ENCODE data around the gene KAT5.

DNA sequence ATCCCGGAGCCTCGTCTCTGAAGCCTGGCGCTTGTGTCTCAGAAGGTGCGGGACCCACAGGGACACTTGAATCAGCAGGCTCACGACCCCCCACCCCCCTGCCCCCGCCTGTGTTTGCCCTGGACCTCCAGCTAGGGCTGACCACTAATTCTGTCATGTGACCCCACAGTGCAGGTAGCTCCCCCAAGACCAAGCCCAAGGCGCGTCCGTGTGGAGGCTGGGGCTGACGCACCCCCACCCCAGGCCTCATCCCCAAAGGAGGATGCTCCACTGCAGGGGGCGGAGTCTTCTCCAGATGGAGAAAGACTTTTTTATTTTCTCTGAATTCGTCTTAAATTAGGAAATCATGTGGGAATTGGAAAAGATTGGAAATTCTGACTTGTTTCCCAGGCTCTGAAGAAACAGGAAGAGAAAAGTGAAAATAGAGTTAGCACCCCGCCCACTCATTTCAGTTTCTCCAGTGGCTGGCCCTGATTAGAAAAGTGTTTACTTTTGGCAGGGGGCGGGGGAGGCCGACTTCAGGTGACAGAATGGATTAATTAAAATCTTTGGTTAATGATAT is 48.3 kb upstream of the KAT5 start:
- TF ChIP-seq, protein P1, sequence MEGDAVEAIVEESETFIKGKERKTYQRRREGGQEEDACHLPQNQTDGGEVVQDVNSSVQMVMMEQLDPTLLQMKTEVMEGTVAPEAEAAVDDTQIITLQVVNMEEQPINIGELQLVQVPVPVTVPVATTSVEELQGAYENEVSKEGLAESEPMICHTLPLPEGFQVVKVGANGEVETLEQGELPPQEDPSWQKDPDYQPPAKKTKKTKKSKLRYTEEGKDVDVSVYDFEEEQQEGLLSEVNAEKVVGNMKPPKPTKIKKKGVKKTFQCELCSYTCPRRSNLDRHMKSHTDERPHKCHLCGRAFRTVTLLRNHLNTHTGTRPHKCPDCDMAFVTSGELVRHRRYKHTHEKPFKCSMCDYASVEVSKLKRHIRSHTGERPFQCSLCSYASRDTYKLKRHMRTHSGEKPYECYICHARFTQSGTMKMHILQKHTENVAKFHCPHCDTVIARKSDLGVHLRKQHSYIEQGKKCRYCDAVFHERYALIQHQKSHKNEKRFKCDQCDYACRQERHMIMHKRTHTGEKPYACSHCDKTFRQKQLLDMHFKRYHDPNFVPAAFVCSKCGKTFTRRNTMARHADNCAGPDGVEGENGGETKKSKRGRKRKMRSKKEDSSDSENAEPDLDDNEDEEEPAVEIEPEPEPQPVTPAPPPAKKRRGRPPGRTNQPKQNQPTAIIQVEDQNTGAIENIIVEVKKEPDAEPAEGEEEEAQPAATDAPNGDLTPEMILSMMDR (IDR thresholded peaks at IDR 0.05) = no peak
- no peak for TF ChIP-seq POLR2A (IDR thresholded peaks at IDR 0.05)

Data from body of pancreas (tissue), 4 donors.